Keratinocyte (primary cell): Measurements from ENCODE around the gene NCBP3. TPM values are rescaled to one million over a fixed set of nuclear protein-coding genes. Genes with fewer than 3 reads are reported as not detected.

ENCODE experiments used
- DNase-seq: peaks from one replicate; pipeline ENCODE4 v3.0.0-alpha.2; 2011; ENCODE audit warnings: low read depth, missing footprints, low spot score
- FAIRE-seq: peaks from 2 replicates; lab custom pipeline; 2011; peaks lifted over from hg19 to GRCh38; lab: Jason Lieb, UNC
- H2AFZ ChIP-seq: 2 replicates; pipeline ENCODE4 v1.6.0; 2012; ENCODE audit warnings: low read length, control low read depth, inconsistent platforms; ENCODE audit not compliant: control insufficient read depth
- H3K27ac ChIP-seq: 2 replicates; pipeline ENCODE4 v1.5.1; 2011; ENCODE audit warnings: low read length; ENCODE audit not compliant: control insufficient read depth, insufficient read depth
- H3K27me3 ChIP-seq: 3 replicates; pipeline ENCODE4 v1.6.0; 2011; ENCODE audit warnings: low read length; ENCODE audit not compliant: control insufficient read depth, insufficient read depth; ENCODE audit errors: extremely low read depth
- H3K36me3 ChIP-seq, 2 experiments: 2 replicates in 1 of 2; 3 replicates in 1 of 2; pipeline ENCODE4 v1.5.1; 2011; ENCODE audit warnings: low read length in 2 of 2, mild to moderate bottlenecking in 1 of 2; ENCODE audit not compliant: control insufficient read depth in 2 of 2, insufficient read depth in 2 of 2; ENCODE audit errors: extremely low read depth in 1 of 2
- H3K4me1 ChIP-seq: 3 replicates; pipeline ENCODE4 v1.5.1; 2011; ENCODE audit warnings: low read length; ENCODE audit not compliant: control insufficient read depth, insufficient read depth; ENCODE audit errors: extremely low read depth
- H3K4me2 ChIP-seq: 3 replicates; pipeline ENCODE4 v1.6.0; 2011; ENCODE audit warnings: low read depth, low read length; ENCODE audit not compliant: control insufficient read depth, insufficient read depth; ENCODE audit errors: extremely low read depth
- H3K4me3 ChIP-seq, 3 experiments: fragments of 200-600 bp in 1 of 3; sonication (generic) in 1 of 3; 2 replicates in 2 of 3; 3 replicates in 1 of 3; pipeline ENCODE4 v1.5.1; 2011 to 2016; ENCODE audit warnings: low read length in 3 of 3, mild to moderate bottlenecking in 3 of 3, control low read depth in 2 of 3, inconsistent platforms in 1 of 3, low read depth in 1 of 3, mixed read lengths in 1 of 3, mixed run types in 1 of 3, moderate library complexity in 1 of 3; ENCODE audit not compliant: control insufficient read depth in 2 of 3, insufficient read depth in 2 of 3; ENCODE audit errors: extremely low read depth in 1 of 3
- H3K79me2 ChIP-seq: 2 replicates; pipeline ENCODE4 v1.6.0; 2012; ENCODE audit warnings: low read length; ENCODE audit not compliant: control insufficient read depth, insufficient read depth
- H3K9ac ChIP-seq: 3 replicates; pipeline ENCODE4 v1.6.0; 2011; ENCODE audit warnings: low read length; ENCODE audit not compliant: control insufficient read depth, insufficient read depth; ENCODE audit errors: extremely low read depth
- H3K9me1 ChIP-seq: 3 replicates; pipeline ENCODE4 v1.6.0; 2011; ENCODE audit warnings: low read length; ENCODE audit not compliant: control insufficient read depth, insufficient read depth; ENCODE audit errors: extremely low read depth
- H3K9me3 ChIP-seq: 2 replicates; pipeline ENCODE4 v1.5.1; 2012; ENCODE audit warnings: low read depth, low read length; ENCODE audit not compliant: control insufficient read depth
- H4K20me1 ChIP-seq: 3 replicates; pipeline ENCODE4 v1.6.0; 2011; ENCODE audit warnings: low read length; ENCODE audit not compliant: control insufficient read depth, insufficient read depth; ENCODE audit errors: extremely low read depth
- EZH2 ChIP-seq: IDR thresholded peaks from one replicate; pipeline ENCODE4 v1.6.1; 2012; ENCODE audit warnings: inconsistent platforms, mild to moderate bottlenecking, low read length, moderate library complexity
- dilution Hi-C: fragments of 300-500 bp; cut with MboI; formaldehyde crosslinking; loops from one replicate; pipeline ENCODE4 v1.7.0; 2020; ENCODE audit warnings: low sequenced_read_pairs; ENCODE audit not compliant: extremely low pct_ligation_motif_present
- polyA plus RNA-seq, 5 experiments: library from polyadenylated mRNA; depleted of rRNA in 3 of 5; stranded (reverse) in 3 of 5; stranded (forward) in 1 of 5; unstranded in 1 of 5; fragments of >200 nt; gene quantifications; 1 replicate in 1 of 5; 2 replicates in 3 of 5; 3 replicates in 1 of 5; pipeline versions ENCODE4 v1.2.1 to v1.2.3, GENCODE V29; 2011 to 2012; ENCODE audit warnings: missing spikeins in 2 of 5, low read depth in 1 of 5, low replicate concordance in 1 of 5
- TF ChIP-seq, protein P1 (sequence below), 3 experiments: IDR thresholded peaks in 1 of 3; conservative IDR thresholded peaks in 1 of 3; optimal IDR thresholded peaks in 1 of 3; 2 replicates in 2 of 3; 3 replicates in 1 of 3; pipeline versions ENCODE3 to v1.5.1; 2011; ENCODE audit warnings: low read length in 3 of 3, mild to moderate bottlenecking in 3 of 3, moderate library complexity in 2 of 3, control low read depth in 1 of 3, inconsistent platforms in 1 of 3; ENCODE audit not compliant: insufficient read depth in 2 of 3; ENCODE audit errors: extremely low read depth in 1 of 3

NCBP3 gene
- polyA plus RNA-seq, 1 donor (not counting 4 experiments of a cell fraction or from before 2014, with no cell fraction given), result 22.1 TPM

DNA sequence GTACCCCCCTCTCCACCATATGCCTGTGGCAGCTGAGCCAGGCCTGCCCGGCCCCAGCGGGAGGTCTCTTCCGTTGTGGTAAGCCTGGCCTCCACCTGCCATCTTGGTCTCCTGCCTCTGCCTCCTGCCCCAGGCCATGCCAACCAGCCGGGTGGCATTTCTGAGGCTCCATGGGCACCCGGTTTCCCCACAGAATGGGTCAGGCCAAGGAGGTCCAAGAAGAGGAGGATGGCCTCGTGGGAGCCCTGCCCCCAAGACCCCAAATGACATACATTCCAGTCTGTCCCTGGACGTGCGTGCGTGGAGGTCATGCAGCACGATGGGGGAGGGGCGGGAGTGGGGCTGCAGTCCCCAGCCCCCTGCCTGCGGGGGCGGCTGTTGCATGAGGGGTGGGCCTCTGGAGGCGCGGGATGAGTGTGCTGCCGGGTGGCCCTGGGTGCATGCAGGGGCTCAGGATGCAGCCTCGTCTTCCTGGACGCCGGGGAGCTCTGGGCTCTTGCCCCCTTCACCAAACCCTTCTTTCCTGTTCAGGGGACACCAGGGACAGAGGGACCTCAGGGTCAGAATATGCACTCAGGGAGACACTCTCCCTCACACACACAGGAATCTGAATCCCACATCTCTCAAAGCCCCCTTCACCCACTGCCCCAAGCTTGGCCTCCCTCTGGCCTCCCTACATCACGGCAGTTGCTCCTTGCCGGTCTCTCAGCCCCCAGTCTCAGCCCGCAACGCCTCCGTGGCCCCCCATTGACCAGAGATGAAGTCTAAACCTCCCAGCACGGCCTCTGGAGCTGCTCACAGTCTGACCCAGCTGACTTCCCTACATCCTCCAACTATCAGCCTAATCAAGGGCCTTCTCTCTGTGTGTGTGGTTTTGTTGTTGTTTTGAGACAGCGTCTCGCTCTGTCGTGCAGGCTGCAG lies 16.0 kb upstream of the NCBP3 start:
- Histone ChIP-seq H3K27me3 (no peaks in the 10 kb centered on the region), H3K4me3 (no peak overlapping the region), H3K4me2 (no peak overlapping the region), H3K4me1 (no peaks in the 10 kb centered on the region), H2AFZ (no peak overlapping the region), H3K9me3 (no peaks in the 10 kb centered on the region), H3K9ac (no peak overlapping the region), H3K36me3 (peaks cover 0 to 3% of the 10 kb centered on the region in 2 experiments), H3K79me2 (no peaks in the 10 kb centered on the region), H3K27ac (no peak overlapping the region), H4K20me1 (no peaks in the 10 kb centered on the region), H3K9me1 (no peaks in the 10 kb centered on the region)
- FAIRE-seq (no peak), DNase-seq (no peak)
- dilution Hi-C loops, result no loop called here
- TF ChIP-seq EZH2, result no peak
- TF ChIP-seq, protein P1, sequence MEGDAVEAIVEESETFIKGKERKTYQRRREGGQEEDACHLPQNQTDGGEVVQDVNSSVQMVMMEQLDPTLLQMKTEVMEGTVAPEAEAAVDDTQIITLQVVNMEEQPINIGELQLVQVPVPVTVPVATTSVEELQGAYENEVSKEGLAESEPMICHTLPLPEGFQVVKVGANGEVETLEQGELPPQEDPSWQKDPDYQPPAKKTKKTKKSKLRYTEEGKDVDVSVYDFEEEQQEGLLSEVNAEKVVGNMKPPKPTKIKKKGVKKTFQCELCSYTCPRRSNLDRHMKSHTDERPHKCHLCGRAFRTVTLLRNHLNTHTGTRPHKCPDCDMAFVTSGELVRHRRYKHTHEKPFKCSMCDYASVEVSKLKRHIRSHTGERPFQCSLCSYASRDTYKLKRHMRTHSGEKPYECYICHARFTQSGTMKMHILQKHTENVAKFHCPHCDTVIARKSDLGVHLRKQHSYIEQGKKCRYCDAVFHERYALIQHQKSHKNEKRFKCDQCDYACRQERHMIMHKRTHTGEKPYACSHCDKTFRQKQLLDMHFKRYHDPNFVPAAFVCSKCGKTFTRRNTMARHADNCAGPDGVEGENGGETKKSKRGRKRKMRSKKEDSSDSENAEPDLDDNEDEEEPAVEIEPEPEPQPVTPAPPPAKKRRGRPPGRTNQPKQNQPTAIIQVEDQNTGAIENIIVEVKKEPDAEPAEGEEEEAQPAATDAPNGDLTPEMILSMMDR (optimal IDR thresholded peaks at IDR 0.05 in 1 of 3, IDR thresholded peaks at IDR 0.05 in 1 of 3, conservative IDR thresholded peaks at IDR 0.05 in 1 of 3; ENCODE audit: extremely low read depth in 1 of 3, insufficient read depth in 2 of 3, low read length in 3 of 3), result no peak

DNA sequence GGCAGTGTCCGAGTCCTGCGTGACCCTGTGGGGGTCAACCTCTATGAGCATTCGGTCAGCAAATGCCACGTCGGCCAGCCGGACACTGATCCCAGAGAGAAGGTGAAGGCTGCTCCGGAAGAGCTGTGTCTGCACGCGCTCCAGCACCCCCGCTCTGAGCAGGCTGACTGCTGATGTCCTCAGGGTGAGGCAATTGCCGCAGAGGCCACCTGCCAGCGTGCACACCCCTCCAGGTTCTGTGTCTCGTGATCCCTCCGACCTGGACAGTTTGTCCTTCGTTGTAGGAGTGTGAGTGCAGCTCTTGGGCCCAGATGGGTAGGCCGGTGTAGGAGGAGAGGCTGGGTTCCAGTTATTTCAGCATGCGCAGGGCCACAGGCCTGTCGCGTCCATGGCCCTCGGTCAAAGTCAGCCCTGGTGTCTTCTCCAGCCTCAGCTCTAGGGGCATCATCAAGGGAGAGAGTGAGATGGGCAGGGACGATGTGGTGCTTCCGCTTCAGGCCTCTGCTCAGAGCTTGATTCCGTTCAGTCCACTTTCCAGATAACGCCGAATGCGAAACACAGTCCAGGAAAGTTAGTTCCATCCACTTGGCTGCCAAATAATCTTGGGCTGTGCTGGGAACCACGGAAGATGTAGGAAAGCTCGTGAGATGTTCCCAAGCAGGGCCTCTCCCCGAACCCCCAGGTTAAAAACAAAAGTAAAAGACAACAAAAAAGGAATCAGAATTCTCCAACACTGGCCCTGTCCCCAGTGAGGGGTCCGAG lies 15.1 kb upstream of the NCBP3 start:
- Histone ChIP-seq H3K9me1 (no peaks in the 10 kb centered on the region), H3K4me2 (no peak overlapping the region), H3K4me1 (no peaks in the 10 kb centered on the region), H3K9ac (no peak overlapping the region), H3K79me2 (no peaks in the 10 kb centered on the region), H3K36me3 (peaks cover 0 to 3% of the 10 kb centered on the region in 2 experiments), H4K20me1 (no peaks in the 10 kb centered on the region), H3K9me3 (no peaks in the 10 kb centered on the region), H3K27ac (no peak overlapping the region), H2AFZ (no peak overlapping the region), H3K27me3 (no peaks in the 10 kb centered on the region), H3K4me3 (no peak overlapping the region)
- dilution Hi-C loops, result no loop called here
- FAIRE-seq (no peak), DNase-seq (no peak)
- TF ChIP-seq, protein P1 (optimal IDR thresholded peaks at IDR 0.05 in 1 of 3, IDR thresholded peaks at IDR 0.05 in 1 of 3, conservative IDR thresholded peaks at IDR 0.05 in 1 of 3; ENCODE audit: extremely low read depth in 1 of 3, insufficient read depth in 2 of 3, low read length in 3 of 3), result no peak
- no peak for TF ChIP-seq EZH2
